ENCODE data around the gene HES5.

DNA sequence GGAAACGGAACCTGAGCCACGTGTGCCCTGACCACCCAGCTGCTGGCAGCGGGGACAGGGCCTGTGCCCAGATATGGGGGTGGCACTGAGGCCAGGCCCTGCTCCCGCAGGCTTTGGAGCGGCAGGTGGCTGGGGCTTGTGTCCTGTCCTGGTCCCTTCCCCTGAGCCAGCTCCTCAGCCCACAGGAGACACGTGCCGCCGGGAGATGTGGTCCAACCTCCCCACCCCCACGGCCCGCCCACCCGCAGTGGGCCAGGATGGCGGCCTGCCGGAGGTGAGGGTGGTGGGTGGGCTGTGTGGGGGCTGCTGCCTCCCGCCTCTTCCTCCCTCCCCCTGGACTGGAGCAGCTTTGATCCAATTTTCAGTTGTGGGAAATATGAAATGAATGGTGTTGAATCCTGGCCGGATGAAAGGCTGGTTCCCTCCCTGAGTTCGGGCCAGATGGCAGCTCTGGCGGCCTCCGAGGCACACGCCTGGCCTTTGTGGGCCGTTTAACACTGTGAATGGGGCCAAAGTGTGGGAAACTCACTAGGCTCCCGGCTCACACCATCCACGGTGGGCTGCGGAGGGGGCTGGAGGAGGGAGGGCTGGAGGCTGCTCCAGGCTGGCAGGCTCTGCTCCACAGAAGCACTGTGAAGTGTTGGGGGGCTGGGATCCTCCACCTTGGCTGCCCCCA, 2.6 kb upstream of the HES5 start:
- TF ChIP-seq, protein P1, sequence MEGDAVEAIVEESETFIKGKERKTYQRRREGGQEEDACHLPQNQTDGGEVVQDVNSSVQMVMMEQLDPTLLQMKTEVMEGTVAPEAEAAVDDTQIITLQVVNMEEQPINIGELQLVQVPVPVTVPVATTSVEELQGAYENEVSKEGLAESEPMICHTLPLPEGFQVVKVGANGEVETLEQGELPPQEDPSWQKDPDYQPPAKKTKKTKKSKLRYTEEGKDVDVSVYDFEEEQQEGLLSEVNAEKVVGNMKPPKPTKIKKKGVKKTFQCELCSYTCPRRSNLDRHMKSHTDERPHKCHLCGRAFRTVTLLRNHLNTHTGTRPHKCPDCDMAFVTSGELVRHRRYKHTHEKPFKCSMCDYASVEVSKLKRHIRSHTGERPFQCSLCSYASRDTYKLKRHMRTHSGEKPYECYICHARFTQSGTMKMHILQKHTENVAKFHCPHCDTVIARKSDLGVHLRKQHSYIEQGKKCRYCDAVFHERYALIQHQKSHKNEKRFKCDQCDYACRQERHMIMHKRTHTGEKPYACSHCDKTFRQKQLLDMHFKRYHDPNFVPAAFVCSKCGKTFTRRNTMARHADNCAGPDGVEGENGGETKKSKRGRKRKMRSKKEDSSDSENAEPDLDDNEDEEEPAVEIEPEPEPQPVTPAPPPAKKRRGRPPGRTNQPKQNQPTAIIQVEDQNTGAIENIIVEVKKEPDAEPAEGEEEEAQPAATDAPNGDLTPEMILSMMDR (IDR thresholded peaks at IDR 0.05; ENCODE audit: insufficient read depth, low read length, poor library complexity, severe bottlenecking): no peak
- no peak for TF ChIP-seq EZH2phosphoT487 (conservative IDR thresholded peaks at IDR 0.05; ENCODE audit: low read length)

Data from SU-DHL-6 (cell line).